DOHH2 (cell line): ENCODE results near the gene RAB10.

Experiments used
- H3F3A ChIP-seq: fragments of 200-600 bp; sonication (generic), shearing (Covaris generic); 2 replicates; pipeline ENCODE4 v1.6.0; 2016; ENCODE audit warnings: antibody characterized with exemption, mild to moderate bottlenecking; ENCODE audit not compliant: control insufficient read depth, insufficient read depth
- H3K27ac ChIP-seq: fragments of 200-600 bp; sonication (generic); 2 replicates; pipeline ENCODE4 v1.5.1; 2014; ENCODE audit warnings: low read depth, mild to moderate bottlenecking, low read length, moderate library complexity
- H3K27me3 ChIP-seq: fragments of 200-600 bp; sonication (generic); 2 replicates; pipeline ENCODE4 v1.6.1; 2014; ENCODE audit warnings: mild to moderate bottlenecking, low read length, mixed read lengths; ENCODE audit not compliant: control insufficient read depth
- H3K36me3 ChIP-seq: fragments of 200-600 bp; sonication (generic); 2 replicates; pipeline ENCODE4 v1.6.1; 2014; ENCODE audit warnings: mild to moderate bottlenecking, low read length, moderate library complexity, mixed read lengths; ENCODE audit not compliant: control insufficient read depth
- H3K4me1 ChIP-seq: fragments of 200-600 bp; sonication (generic); 2 replicates; pipeline ENCODE4 v1.6.1; 2014; ENCODE audit warnings: mild to moderate bottlenecking, low read length, mixed read lengths; ENCODE audit not compliant: control insufficient read depth
- H3K4me2 ChIP-seq: fragments of 200-600 bp; sonication (generic); 2 replicates; pipeline ENCODE4 v1.6.0; 2014; ENCODE audit warnings: mild to moderate bottlenecking, low read length, moderate library complexity
- H3K4me3 ChIP-seq: fragments of 200-600 bp; sonication (generic); 2 replicates; pipeline ENCODE4 v1.5.1; 2014; ENCODE audit warnings: mild to moderate bottlenecking, low read length, mixed read lengths
- H3K79me2 ChIP-seq: fragments of 200-600 bp; sonication (generic); 2 replicates; pipeline ENCODE4 v1.6.1; 2014; ENCODE audit warnings: mild to moderate bottlenecking, low read length, mixed read lengths; ENCODE audit not compliant: control insufficient read depth
- H3K9me2 ChIP-seq: fragments of 200-600 bp; sonication (generic); replicated peaks from 2 replicates; pipeline ENCODE4 v1.6.1; 2014; ENCODE audit warnings: mild to moderate bottlenecking, low read length, mixed read lengths; ENCODE audit not compliant: control insufficient read depth
- H3K9me3 ChIP-seq: fragments of 200-600 bp; sonication (generic); 2 replicates; pipeline ENCODE4 v1.6.1; 2014; ENCODE audit warnings: antibody characterized with exemption, low read length, mixed read lengths; ENCODE audit not compliant: control insufficient read depth, insufficient read depth
- H4K20me1 ChIP-seq: fragments of 200-600 bp; sonication (generic); 2 replicates; pipeline ENCODE4 v1.6.0; 2014; ENCODE audit warnings: low read depth, mild to moderate bottlenecking, antibody characterized with exemption, low read length, moderate library complexity; ENCODE audit not compliant: control insufficient read depth, insufficient read depth
- EZH2phosphoT487 ChIP-seq: fragments of 200-600 bp; sonication (generic); IDR thresholded peaks from 2 replicates; pipeline ENCODE4 v1.6.1; 2017; ENCODE audit warnings: borderline replicate concordance, mild to moderate bottlenecking, antibody characterized with exemption, low read length, moderate library complexity, mixed read lengths
- TF ChIP-seq, protein P1 (sequence below): fragments of 200-600 bp; sonication (generic); IDR thresholded peaks from one replicate; pipeline ENCODE4 v1.5.1; 2014; ENCODE audit warnings: antibody characterized with exemption, mild to moderate bottlenecking, low read depth, low read length; ENCODE audit not compliant: poor library complexity, severe bottlenecking

Gene RAB10

DNA sequence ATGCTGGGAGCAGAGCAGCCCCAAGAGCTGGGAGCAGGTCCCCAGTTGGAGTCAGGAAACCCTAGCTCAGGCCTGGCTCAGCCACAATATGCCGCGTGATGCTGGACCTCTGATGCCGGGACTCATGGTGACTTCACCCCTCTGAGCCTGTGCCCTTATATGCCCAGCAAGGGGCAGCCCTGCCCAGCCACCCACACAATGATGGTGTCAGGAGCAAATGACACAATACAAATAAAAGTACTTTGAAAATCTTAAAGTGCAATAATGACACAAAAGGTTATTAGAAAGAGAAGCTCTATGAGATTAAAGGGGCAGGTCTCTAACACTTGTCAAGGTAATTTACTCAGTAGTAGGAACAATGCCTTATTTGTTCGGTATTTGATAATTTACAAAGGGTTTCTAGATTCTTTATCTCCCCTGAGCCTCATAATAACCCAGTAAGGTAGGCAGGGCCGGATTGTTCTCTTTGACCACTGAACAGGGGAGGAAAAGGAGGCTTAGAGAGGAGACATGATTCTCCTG lies 33.3 kb upstream of the RAB10 start:
- no peaks in the 10 kb centered on the region for H3K36me3 ChIP-seq
- peaks cover 8% of the 10 kb centered on the region for H3K4me1 ChIP-seq
- peaks cover 3% of the 10 kb centered on the region; the same call in 1 of the 2 replicates for H3K27me3 ChIP-seq
- H3K9me3 ChIP-seq: no peaks in the 10 kb centered on the region
- no peak overlapping the region for H3K4me2 ChIP-seq
- H3K27ac ChIP-seq: no peak overlapping the region
- no peaks in the 10 kb centered on the region for H3F3A ChIP-seq
- H4K20me1 ChIP-seq: no peaks in the 10 kb centered on the region
- TF ChIP-seq, protein P1, sequence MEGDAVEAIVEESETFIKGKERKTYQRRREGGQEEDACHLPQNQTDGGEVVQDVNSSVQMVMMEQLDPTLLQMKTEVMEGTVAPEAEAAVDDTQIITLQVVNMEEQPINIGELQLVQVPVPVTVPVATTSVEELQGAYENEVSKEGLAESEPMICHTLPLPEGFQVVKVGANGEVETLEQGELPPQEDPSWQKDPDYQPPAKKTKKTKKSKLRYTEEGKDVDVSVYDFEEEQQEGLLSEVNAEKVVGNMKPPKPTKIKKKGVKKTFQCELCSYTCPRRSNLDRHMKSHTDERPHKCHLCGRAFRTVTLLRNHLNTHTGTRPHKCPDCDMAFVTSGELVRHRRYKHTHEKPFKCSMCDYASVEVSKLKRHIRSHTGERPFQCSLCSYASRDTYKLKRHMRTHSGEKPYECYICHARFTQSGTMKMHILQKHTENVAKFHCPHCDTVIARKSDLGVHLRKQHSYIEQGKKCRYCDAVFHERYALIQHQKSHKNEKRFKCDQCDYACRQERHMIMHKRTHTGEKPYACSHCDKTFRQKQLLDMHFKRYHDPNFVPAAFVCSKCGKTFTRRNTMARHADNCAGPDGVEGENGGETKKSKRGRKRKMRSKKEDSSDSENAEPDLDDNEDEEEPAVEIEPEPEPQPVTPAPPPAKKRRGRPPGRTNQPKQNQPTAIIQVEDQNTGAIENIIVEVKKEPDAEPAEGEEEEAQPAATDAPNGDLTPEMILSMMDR: no peak
- TF ChIP-seq EZH2phosphoT487: no peak
- no peaks in the 10 kb centered on the region for H3K9me2 ChIP-seq
- H3K4me3 ChIP-seq: no peak overlapping the region
- no peaks in the 10 kb centered on the region for H3K79me2 ChIP-seq

GRCh38 chr2:26001743-26002351 lies 32.0 kb upstream of the RAB10 start:
- no peaks in the 10 kb centered on the region for H3K9me3 ChIP-seq
- no peaks in the 10 kb centered on the region for H3K79me2 ChIP-seq
- H3K4me3 ChIP-seq: no peak overlapping the region
- H3K4me1 ChIP-seq: peaks cover 8% of the 10 kb centered on the region
- H3K36me3 ChIP-seq: no peaks in the 10 kb centered on the region
- H3K27ac ChIP-seq: no peak overlapping the region
- no peaks in the 10 kb centered on the region for H3K27me3 ChIP-seq
- H3F3A ChIP-seq: no peaks in the 10 kb centered on the region
- TF ChIP-seq, protein P1: no peak
- TF ChIP-seq EZH2phosphoT487: no peak
- H3K4me2 ChIP-seq: no peak overlapping the region
- no peaks in the 10 kb centered on the region for H4K20me1 ChIP-seq
- no peaks in the 10 kb centered on the region for H3K9me2 ChIP-seq

DNA sequence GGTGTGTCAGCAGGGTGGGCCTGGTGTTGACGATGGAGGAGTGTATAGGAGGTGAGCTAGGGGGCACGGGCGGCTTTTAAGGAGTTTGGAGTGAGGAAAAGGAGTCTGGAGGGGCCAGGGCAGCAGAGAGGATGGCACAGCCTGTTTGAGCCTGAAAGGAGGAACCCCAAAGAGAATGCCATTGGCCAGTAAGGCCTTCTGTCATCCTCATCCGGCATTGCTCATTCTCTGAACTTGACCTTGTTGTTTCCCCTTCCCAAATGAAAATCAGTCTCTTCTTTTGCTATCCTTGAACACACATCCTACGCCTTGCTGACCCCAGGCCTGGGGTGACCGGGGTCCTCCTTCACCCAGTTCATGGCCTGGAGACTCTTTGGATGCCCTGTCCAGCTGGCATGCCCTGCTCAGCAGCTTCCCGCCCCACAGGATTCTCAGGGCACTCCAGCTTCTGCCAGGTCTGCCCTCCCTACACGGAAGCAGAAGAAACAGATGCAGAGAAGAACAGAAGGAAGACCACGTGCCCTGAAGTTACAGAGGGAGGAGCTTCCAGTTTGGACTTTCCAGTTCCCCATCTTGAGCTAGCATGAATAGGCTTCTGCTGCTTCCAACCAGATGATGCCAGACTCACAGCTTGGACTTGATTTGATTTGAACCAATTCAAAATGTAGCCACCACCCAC lies 31.1 kb upstream of the RAB10 start:
- H3K4me2 ChIP-seq: no peak overlapping the region
- H3K9me2 ChIP-seq: no peaks in the 10 kb centered on the region
- H3K4me1 ChIP-seq: peaks cover 8% of the 10 kb centered on the region
- no peak overlapping the region for H3K27ac ChIP-seq
- H3K9me3 ChIP-seq: no peaks in the 10 kb centered on the region
- no peaks in the 10 kb centered on the region for H3K27me3 ChIP-seq
- H3K36me3 ChIP-seq: no peaks in the 10 kb centered on the region
- no peak for TF ChIP-seq EZH2phosphoT487
- TF ChIP-seq, protein P1: no peak
- H3K4me3 ChIP-seq: no peak overlapping the region
- no peaks in the 10 kb centered on the region for H4K20me1 ChIP-seq
- H3K79me2 ChIP-seq: no peaks in the 10 kb centered on the region
- no peaks in the 10 kb centered on the region for H3F3A ChIP-seq
